ENCODE measurements around the gene KRTAP10-5. TPM values are rescaled to one million over a fixed set of nuclear protein-coding genes. Genes with fewer than 3 reads are reported as not detected.

The KRTAP10-5 gene
- total RNA-seq, 1 donor from 2014 or later, result not detected

- H3K36me3 ChIP-seq, result no peaks in the 10 kb centered on the region
- no peaks in the 10 kb centered on the region for H3K4me1 ChIP-seq
- ATAC-seq (no peak), DNase-seq (no peak)
- TF ChIP-seq CTCF (IDR thresholded peaks at IDR 0.05), result no peak
- H3K27me3 ChIP-seq, result no peaks in the 10 kb centered on the region
- intact Hi-C loops (cut with DNase I), result no loop called here
- H3K9me3 ChIP-seq, result peaks cover 12% of the 10 kb centered on the region
- H3K4me3 ChIP-seq, result no peak overlapping the region
- H3K27ac ChIP-seq, result no peak overlapping the region
These were observed 43.2 kb upstream of the KRTAP10-5 start for GRCh38 chr21:44623575-44623974.

GRCh38 chr21:44619886-44620285 lies 39.5 kb upstream of the KRTAP10-5 start:
- H3K27ac ChIP-seq, result no peak overlapping the region
- H3K36me3 ChIP-seq, result no peaks in the 10 kb centered on the region
- DNase-seq (no peak), ATAC-seq (no peak)
- H3K4me3 ChIP-seq, result no peak overlapping the region
- no peak for TF ChIP-seq CTCF (IDR thresholded peaks at IDR 0.05)
- intact Hi-C loops (cut with DNase I), result no loop called here
- H3K9me3 ChIP-seq, result peaks cover 12% of the 10 kb centered on the region
- no peaks in the 10 kb centered on the region for H3K4me1 ChIP-seq
- no peaks in the 10 kb centered on the region for H3K27me3 ChIP-seq

- Histone ChIP-seq H3K27me3 (no peaks in the 10 kb centered on the region), H3K27ac (peak overlapping the region; percentile 39), H3K4me3 (no peak overlapping the region), H3K36me3 (no peaks in the 10 kb centered on the region), H3K4me1 (no peaks in the 10 kb centered on the region), H3K9me3 (peaks cover 9% of the 10 kb centered on the region)
- DNase-seq (no peak), ATAC-seq (peak; percentile 44)
- intact Hi-C loops (cut with DNase I), result no loop called here
- no peak for TF ChIP-seq CTCF (IDR thresholded peaks at IDR 0.05)
These were observed 38.5 kb upstream of the KRTAP10-5 start for GRCh38 chr21:44618909-44619308.

GRCh38 chr21:44618504-44618903 lies 38.1 kb upstream of the KRTAP10-5 start:
- intact Hi-C loops (cut with DNase I), result no loop called here
- Histone ChIP-seq H3K27ac (no peak overlapping the region), H3K27me3 (no peaks in the 10 kb centered on the region), H3K9me3 (peaks cover 5% of the 10 kb centered on the region), H3K36me3 (no peaks in the 10 kb centered on the region), H3K4me3 (no peak overlapping the region), H3K4me1 (no peaks in the 10 kb centered on the region)
- DNase-seq (peak; percentile 64), ATAC-seq (peak; percentile 79)
- TF ChIP-seq CTCF (IDR thresholded peaks at IDR 0.05), result peak; percentile 23

- Histone ChIP-seq H3K4me1 (no peaks in the 10 kb centered on the region), H3K9me3 (no peaks in the 10 kb centered on the region), H3K27me3 (no peaks in the 10 kb centered on the region), H3K36me3 (no peaks in the 10 kb centered on the region), H3K27ac (no peak overlapping the region), H3K4me3 (no peak overlapping the region)
- no peak for ATAC-seq
- intact Hi-C loops (cut with DNase I), result no loop called here
- TF ChIP-seq CTCF (IDR thresholded peaks at IDR 0.05), result no peak
- peak; percentile 51 for DNase-seq
These were observed 36.7 kb upstream of the KRTAP10-5 start for GRCh38 chr21:44617071-44617501.

- DNase-seq, result no peak
- intact Hi-C loops (cut with DNase I), result no loop called here
- no peak overlapping the region for H3K27ac ChIP-seq
These were observed 36.2 kb upstream of the KRTAP10-5 start for GRCh38 chr21:44616591-44616926.

More at GRCh38 chr21:44616591-44616926, 36.2 kb upstream of the KRTAP10-5 start:
- no peak for TF ChIP-seq CTCF (IDR thresholded peaks at IDR 0.05)
- Histone ChIP-seq H3K4me1 (no peaks in the 10 kb centered on the region), H3K4me3 (no peak overlapping the region), H3K27me3 (no peaks in the 10 kb centered on the region), H3K9me3 (no peaks in the 10 kb centered on the region), H3K36me3 (no peaks in the 10 kb centered on the region)
- ATAC-seq, result no peak

Data from upper lobe of right lung (tissue), 1 donor.